Measurements from ENCODE around the gene CEACAM7.

CEACAM7 gene

DNA sequence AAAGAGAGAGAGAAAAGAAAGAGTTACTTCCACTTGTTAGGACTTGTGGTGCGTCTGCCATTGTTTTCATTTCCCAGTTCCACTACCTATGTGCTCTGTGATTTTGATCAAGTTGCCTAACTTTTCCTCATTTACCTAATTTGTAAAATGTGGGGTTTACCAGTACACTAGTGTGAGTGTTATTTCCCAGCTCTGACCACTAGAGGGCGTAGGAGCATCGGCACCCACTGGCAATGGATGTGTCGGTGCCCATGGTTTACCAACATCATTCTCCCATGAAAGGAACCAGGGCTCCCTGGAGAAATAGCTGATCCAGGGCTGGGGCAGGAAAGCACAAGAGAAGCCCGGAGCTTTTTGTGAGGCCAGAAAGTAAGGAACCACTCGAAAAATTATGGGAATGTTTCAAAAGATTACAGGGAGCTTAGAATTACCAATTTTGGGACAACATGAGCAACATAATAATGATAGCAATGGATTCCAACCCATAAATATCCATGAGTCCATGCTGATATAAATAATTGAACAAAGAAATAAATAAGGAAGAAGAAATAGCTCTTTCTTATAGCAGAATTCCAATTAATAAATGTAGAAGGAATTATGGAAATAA is 46.1 kb downstream of the CEACAM7 start:
- H3K27ac ChIP-seq (ENCODE audit: low read depth, low read length), result no peak overlapping the region
- no peak overlapping the region for H3K4me3 ChIP-seq (ENCODE audit: low read depth, low read length)
- no peaks in the 10 kb centered on the region for H3K9me3 ChIP-seq (ENCODE audit: control insufficient read depth, insufficient read depth, low read depth, low read length)
- no peak overlapping the region for H3K9ac ChIP-seq (ENCODE audit: low read length)
- peaks cover 18% of the 10 kb centered on the region for H3K27me3 ChIP-seq (ENCODE audit: control insufficient read depth, insufficient read depth, low read length)
- no peaks in the 10 kb centered on the region for H3K36me3 ChIP-seq (ENCODE audit: control insufficient read depth, insufficient read depth, low read length)
- no peaks in the 10 kb centered on the region for H3K4me1 ChIP-seq (ENCODE audit: control insufficient read depth, insufficient read depth, low read length)

DNA sequence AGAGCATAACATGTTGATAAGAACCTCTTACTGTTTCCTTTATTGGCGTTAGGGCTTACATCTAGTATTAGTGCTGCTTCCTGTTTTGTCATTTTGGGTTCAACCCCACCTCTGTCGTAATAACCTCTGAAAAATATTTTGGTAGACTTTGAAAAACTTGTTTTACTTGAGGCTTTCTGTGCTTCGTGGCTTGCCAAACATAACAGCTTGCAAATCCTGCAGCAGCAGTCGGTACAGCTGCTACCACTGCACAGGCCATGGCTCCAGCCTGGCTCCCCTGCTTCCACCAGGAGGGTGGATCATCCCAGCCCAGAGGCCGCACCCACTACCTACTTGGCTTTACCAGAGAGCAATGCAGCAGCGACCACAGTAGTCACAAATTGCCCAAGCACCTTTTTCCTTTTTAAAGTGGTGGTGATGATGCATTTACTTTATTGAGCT is 49.4 kb downstream of the CEACAM7 start:
- no peak overlapping the region for H3K4me3 ChIP-seq (ENCODE audit: low read depth, low read length)
- no peak overlapping the region for H3K9ac ChIP-seq (ENCODE audit: low read length)
- no peaks in the 10 kb centered on the region for H3K36me3 ChIP-seq (ENCODE audit: control insufficient read depth, insufficient read depth, low read length)
- H3K27me3 ChIP-seq (ENCODE audit: control insufficient read depth, insufficient read depth, low read length), result peaks cover 20% of the 10 kb centered on the region
- H3K4me1 ChIP-seq (ENCODE audit: control insufficient read depth, insufficient read depth, low read length), result no peaks in the 10 kb centered on the region
- H3K9me3 ChIP-seq (ENCODE audit: control insufficient read depth, insufficient read depth, low read depth, low read length), result no peaks in the 10 kb centered on the region
- H3K27ac ChIP-seq (ENCODE audit: low read depth, low read length), result no peak overlapping the region

DNA sequence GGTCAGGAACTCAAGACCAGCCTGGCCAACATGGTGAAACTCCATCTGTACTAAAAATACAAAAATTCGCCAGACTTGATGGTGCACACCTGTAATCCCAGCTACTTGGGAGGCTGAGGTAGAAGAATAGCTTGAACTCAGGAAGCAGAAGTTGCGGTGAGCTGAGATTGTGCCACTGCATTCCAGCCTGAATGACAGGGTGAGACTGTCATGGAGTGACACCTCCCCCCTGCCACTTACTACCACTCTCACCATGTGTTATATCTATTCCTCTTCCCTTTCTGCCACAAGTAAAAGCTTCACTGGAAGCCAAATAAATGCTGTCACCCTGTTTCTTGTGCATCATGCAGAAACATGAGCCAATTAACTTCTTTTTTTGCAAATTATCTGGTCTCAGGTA is 50.6 kb downstream of the CEACAM7 start:
- Histone ChIP-seq H3K9ac (ENCODE audit: low read length) (no peak overlapping the region), H3K27me3 (ENCODE audit: control insufficient read depth, insufficient read depth, low read length) (peaks cover 20% of the 10 kb centered on the region), H3K27ac (ENCODE audit: low read depth, low read length) (no peak overlapping the region), H3K4me1 (ENCODE audit: control insufficient read depth, insufficient read depth, low read length) (no peaks in the 10 kb centered on the region), H3K36me3 (ENCODE audit: control insufficient read depth, insufficient read depth, low read length) (no peaks in the 10 kb centered on the region), H3K9me3 (ENCODE audit: control insufficient read depth, insufficient read depth, low read depth, low read length) (no peaks in the 10 kb centered on the region), H3K4me3 (ENCODE audit: low read depth, low read length) (no peak overlapping the region)

DNA sequence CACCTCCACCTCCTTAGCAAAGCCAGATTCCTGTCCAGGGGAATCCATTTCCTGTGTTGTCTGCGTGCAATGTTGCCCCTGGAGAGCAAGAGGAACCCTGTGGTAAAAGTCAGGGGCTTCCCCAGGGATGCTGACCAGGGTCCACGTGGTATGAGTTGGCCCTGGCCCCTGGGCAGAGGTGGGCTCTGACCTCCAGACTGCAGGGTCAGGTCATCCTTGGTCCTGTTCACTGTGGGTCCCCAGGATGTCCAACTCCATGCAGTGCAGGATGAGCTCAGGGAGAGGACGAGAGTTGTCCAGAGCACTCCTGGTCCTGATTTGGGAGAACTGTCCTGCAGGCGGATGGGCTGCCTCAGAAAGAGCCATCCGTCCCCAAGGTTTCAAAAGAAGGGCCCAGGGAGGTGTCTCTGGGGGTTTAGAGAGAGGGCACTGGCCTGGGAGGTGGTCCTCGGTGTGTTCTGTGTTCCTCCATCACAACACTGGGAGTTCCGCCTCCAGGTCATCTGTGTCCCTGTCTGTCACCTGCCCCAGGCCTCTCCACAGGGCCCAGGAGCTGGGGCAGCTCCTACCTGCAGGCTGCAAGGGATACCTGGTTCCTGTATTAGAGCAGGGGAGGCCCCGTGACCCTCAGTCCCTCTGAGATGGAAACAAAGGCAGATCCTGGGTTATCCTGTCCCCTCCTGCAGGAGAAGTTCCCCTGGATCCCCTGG is 59.9 kb downstream of the CEACAM7 start:
- H3K27me3 ChIP-seq (ENCODE audit: control insufficient read depth, insufficient read depth, low read length), result peaks cover 56% of the 10 kb centered on the region
- H3K27ac ChIP-seq (ENCODE audit: low read depth, low read length), result no peak overlapping the region
- peaks cover 4% of the 10 kb centered on the region; the same call in 1 of the 2 replicates for H3K9me3 ChIP-seq (ENCODE audit: control insufficient read depth, insufficient read depth, low read depth, low read length)
- no peaks in the 10 kb centered on the region for H3K36me3 ChIP-seq (ENCODE audit: control insufficient read depth, insufficient read depth, low read length)
- H3K4me3 ChIP-seq (ENCODE audit: low read depth, low read length), result no peak overlapping the region
- no peaks in the 10 kb centered on the region for H3K4me1 ChIP-seq (ENCODE audit: control insufficient read depth, insufficient read depth, low read length)
- no peak overlapping the region for H3K9ac ChIP-seq (ENCODE audit: low read length)

DNA sequence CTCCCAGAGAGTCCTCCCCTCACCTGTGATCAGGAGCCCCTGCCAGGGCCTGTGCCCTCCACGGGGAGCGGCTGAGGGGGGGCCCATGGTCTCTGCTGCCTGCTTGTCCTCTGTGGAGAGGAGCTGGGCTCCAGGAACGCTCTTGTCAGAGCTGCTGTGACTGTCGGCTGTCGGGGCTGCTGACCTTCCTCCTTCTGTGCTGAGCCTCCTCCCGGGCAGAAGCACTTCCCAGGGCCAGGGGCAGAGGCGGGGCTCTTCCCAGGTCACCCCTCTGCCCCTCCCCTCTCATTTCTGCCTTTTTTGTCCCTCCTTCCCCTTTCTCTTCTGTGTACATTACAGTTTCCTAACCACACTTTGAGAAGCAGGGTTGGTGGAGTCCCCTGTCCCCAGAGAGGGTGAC is 61.2 kb downstream of the CEACAM7 start, which contains the start of gene CEACAM4:
Gene CEACAM4 (minus strand): TSS at position 198 of the 400 bp plus-strand sequence. CDS start 111 bp downstream, at position 87.
- no peak within 1 kb of the TSS for H3K4me3 ChIP-seq (ENCODE audit: low read depth, low read length)
- H3K27me3 ChIP-seq (ENCODE audit: control insufficient read depth, insufficient read depth, low read length), result peaks cover 59% of the 10 kb centered on the region
- no peak within 1 kb of the TSS for H3K27ac ChIP-seq (ENCODE audit: low read depth, low read length)
- no peaks in the 10 kb centered on the region for H3K36me3 ChIP-seq (ENCODE audit: control insufficient read depth, insufficient read depth, low read length)
- no peak within 1 kb of the TSS for H3K9ac ChIP-seq (ENCODE audit: low read length)
- H3K9me3 ChIP-seq (ENCODE audit: control insufficient read depth, insufficient read depth, low read depth, low read length), result peaks cover 4% of the 10 kb centered on the region; the same call in 1 of the 2 replicates
- no peaks in the 10 kb centered on the region for H3K4me1 ChIP-seq (ENCODE audit: control insufficient read depth, insufficient read depth, low read length)

DNA sequence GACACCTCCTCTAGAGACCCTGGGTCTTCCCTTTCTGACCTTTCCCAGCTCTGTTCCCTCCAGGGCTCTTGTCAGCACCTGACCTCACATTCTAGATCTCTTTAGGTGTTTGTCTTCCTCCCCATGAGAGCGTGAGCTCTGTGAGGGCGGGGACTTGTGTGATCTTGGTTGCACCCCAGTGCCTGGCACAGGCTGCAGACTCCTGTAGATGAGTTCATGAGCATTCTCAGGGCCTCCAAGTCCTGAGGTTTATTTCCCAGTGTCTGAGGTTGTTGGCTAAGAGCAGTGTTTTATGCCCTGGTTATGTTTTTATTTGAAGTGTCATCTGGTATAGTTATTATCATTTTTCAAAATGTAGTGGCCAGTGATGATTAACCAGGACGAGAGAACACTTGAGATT is 61.8 kb downstream of the CEACAM7 start:
- Histone ChIP-seq H3K27ac (ENCODE audit: low read depth, low read length) (no peak overlapping the region), H3K4me1 (ENCODE audit: control insufficient read depth, insufficient read depth, low read length) (no peaks in the 10 kb centered on the region), H3K4me3 (ENCODE audit: low read depth, low read length) (no peak overlapping the region), H3K27me3 (ENCODE audit: control insufficient read depth, insufficient read depth, low read length) (peaks cover 63% of the 10 kb centered on the region), H3K9me3 (ENCODE audit: control insufficient read depth, insufficient read depth, low read depth, low read length) (peaks cover 4% of the 10 kb centered on the region; the same call in 1 of the 2 replicates), H3K36me3 (ENCODE audit: control insufficient read depth, insufficient read depth, low read length) (no peaks in the 10 kb centered on the region), H3K9ac (ENCODE audit: low read length) (no peak overlapping the region)

DNA sequence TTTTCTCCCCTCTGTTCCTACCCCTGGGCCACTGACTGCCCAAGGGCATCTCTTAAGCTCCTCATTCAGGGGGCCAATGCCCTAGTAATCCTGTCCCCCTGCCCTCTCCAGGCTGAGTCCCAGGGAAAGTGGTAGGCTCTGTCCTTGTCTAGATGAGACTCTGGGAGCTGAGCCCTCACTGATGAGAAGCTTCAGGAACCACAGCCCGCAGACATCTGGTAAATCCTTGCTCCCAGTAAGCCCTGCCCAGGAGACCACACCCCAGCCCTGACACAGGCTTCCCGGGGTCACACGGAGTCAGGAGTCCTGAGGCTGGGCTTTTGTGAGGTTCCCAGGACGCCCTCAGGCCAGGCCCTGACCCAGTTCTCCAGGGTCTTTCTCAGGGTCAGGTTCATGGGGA is 63.1 kb downstream of the CEACAM7 start:
- H3K9ac ChIP-seq (ENCODE audit: low read length), result no peak overlapping the region
- peaks cover 68% of the 10 kb centered on the region for H3K27me3 ChIP-seq (ENCODE audit: control insufficient read depth, insufficient read depth, low read length)
- H3K9me3 ChIP-seq (ENCODE audit: control insufficient read depth, insufficient read depth, low read depth, low read length), result no peaks in the 10 kb centered on the region
- no peak overlapping the region for H3K4me3 ChIP-seq (ENCODE audit: low read depth, low read length)
- no peaks in the 10 kb centered on the region for H3K4me1 ChIP-seq (ENCODE audit: control insufficient read depth, insufficient read depth, low read length)
- H3K27ac ChIP-seq (ENCODE audit: low read depth, low read length), result no peak overlapping the region
- H3K36me3 ChIP-seq (ENCODE audit: control insufficient read depth, insufficient read depth, low read length), result no peaks in the 10 kb centered on the region

DNA sequence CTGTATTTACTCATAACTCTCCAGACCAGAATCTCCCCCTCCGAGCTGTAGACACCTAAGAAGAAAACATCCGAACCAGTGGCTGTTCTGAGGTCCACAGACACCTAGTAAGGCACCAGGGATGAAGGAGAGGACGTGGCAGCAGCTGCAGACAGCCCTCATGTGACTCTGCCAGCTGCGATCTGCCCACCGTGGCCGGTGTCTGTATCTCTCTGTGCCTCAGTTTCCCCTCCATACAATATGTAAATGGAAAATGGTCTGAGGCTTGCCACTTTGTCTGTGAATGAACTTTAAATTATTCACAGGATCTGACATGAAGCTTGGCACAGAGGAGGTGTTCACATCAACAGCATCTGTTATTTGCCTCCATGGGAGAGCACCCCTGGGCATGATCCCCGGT is 63.6 kb downstream of the CEACAM7 start:
- H3K27me3 ChIP-seq (ENCODE audit: control insufficient read depth, insufficient read depth, low read length), result peaks cover 68% of the 10 kb centered on the region
- no peaks in the 10 kb centered on the region for H3K4me1 ChIP-seq (ENCODE audit: control insufficient read depth, insufficient read depth, low read length)
- no peak overlapping the region for H3K9ac ChIP-seq (ENCODE audit: low read length)
- H3K36me3 ChIP-seq (ENCODE audit: control insufficient read depth, insufficient read depth, low read length), result no peaks in the 10 kb centered on the region
- H3K4me3 ChIP-seq (ENCODE audit: low read depth, low read length), result no peak overlapping the region
- H3K9me3 ChIP-seq (ENCODE audit: control insufficient read depth, insufficient read depth, low read depth, low read length), result no peaks in the 10 kb centered on the region
- no peak overlapping the region for H3K27ac ChIP-seq (ENCODE audit: low read depth, low read length)

DNA sequence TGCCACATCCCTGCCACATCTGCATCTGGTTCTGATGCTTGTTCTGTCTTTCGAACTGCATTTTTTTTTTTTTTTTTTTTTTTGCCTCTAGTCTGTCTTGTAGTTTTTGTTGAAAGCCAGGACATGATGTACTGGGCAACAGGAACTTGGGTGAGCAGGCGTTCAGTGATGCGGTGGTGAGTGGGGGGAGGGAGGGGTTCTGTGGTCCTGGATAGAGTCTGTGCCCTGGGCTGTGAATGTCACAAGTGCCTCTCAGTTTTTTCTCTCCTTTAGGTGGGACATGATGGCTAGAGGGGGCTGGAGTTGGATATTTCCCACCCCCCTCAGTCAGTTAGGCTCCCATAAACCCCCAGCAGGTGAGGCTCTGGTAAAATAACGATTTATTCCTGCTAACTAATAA is 64.7 kb downstream of the CEACAM7 start:
- no peak overlapping the region for H3K9ac ChIP-seq (ENCODE audit: low read length)
- H3K27ac ChIP-seq (ENCODE audit: low read depth, low read length), result no peak overlapping the region
- no peaks in the 10 kb centered on the region for H3K9me3 ChIP-seq (ENCODE audit: control insufficient read depth, insufficient read depth, low read depth, low read length)
- no peaks in the 10 kb centered on the region for H3K36me3 ChIP-seq (ENCODE audit: control insufficient read depth, insufficient read depth, low read length)
- peaks cover 61% of the 10 kb centered on the region for H3K27me3 ChIP-seq (ENCODE audit: control insufficient read depth, insufficient read depth, low read length)
- no peaks in the 10 kb centered on the region for H3K4me1 ChIP-seq (ENCODE audit: control insufficient read depth, insufficient read depth, low read length)
- no peak overlapping the region for H3K4me3 ChIP-seq (ENCODE audit: low read depth, low read length)
